GM21423 (cell line): Measurements from ENCODE around the gene NBPF3.
"Not testable (repeated sequence)": the region's sequence is repeated elsewhere in the genome, so short reads cannot be mapped to it uniquely, and the experiment has no call there.

ENCODE experiments used
- ATAC-seq: cut with Tn5 transposase; IDR thresholded peaks from one replicate; pipeline ENCODE4 v1.9.1; 2021; ENCODE audit warnings: mild to moderate bottlenecking, moderate library complexity; ENCODE audit not compliant: unreplicated experiment

Gene NBPF3

DNA sequence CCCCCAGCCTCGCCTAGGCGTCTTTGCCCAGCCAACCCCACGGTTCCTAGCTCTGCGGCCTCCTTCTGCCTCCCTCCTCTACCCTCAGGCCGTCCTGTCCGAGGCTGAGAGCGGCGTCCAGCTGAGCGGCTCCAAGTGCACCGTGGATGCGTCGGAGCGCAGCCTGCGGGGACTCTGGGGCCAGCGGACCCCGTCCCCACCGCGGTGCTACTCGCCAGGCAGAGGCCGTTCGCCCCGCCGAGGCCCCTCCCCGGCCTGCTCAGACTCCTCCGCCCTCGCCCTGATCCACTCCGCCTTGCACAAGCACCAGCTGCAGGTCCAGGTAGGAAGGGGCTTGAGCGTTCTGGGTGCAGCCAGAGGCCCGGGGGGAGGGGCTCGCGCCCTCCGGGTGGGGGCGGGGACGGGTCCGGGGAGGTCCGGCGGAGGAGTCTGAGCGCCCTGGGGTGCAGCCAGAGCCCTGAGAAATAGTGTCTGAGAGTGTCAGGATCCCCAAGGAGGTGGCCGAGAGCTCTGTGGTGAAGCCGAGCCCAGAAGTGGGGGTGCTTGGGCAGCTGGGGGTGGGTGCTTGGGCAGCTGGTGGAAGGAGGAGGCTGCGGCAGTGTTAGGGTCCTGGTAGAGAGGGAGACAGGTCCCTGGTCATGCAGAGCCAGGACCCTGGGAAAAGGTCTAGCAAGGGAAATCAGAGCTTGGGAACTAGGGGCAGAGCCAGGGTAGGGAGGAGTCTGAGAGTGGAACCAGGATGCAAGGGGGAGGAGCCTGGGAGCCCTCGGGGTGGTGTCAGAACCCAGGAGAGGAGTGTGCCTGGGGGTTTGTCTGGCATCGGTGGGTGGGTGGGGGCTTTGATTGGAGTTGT, 3.2 kb upstream of the NBPF3 start:
- no peak for ATAC-seq

DNA sequence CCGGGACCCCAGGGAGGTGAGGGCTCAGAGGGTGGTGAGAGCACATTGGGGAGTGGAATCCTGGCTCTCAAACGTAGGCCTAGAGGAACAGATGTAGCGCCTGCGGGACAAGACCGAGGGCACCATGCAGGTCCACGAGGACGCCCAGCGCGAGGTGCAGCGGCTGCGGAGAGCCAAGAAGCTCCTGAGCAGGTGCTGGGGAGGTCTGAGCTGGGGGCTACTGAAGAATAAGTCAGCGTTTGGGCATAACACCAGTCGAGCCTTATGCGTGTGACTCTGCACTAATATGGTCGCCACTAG, 2.6 kb upstream of the NBPF3 start:
- no peak for ATAC-seq

DNA sequence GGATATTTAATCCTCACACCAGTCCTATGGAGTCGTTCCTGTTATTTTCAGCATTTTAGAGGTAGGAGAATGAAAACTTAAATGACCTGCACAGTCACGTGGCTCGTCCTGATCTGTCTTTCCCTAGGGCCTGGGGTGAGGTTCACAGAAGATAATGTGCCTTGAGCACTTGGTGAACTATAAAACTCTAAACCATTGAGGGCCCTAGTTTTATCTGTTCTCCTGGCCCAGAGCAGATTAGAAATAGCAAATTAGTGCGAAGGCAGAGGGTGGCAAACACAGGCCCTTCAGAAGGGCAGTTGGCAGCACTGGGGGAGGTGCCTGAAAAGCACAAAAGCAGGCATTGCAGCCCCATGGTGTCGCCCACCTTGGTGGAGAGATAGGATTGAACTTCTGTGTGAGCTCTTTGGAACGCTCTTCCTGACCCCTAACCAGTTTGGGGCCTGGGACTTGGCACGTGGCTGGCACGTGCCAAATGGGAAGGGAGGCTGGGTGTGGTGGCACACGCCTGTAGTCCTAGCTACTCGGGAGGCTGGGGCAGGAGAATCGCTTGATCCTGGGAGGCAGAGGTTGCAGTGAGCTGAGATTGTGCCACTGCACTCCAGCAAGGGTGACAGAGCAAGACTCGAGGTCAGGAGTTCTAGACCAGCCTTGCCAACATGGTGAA, 1.2 kb upstream of the NBPF3 start:
- not testable (repeated sequence) for ATAC-seq

DNA sequence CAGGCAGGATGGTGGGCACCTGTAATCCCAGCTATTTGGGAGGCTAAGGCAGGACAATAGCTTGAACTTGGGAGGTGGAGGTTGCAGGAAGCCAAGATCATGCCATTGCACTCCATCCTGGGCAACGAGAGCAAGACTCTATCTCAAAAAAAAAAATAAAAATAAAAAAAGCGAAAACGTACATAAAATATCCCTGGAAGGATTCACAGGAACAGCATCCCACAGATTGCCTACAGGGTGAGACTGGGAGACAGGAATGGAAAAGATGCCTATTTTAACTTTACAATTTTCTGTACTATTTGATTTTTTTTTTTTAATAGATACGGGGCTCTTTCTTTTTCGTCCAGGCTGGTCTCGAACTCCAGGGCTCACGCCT, 604 bp upstream of the NBPF3 start:
- no peak for ATAC-seq

DNA sequence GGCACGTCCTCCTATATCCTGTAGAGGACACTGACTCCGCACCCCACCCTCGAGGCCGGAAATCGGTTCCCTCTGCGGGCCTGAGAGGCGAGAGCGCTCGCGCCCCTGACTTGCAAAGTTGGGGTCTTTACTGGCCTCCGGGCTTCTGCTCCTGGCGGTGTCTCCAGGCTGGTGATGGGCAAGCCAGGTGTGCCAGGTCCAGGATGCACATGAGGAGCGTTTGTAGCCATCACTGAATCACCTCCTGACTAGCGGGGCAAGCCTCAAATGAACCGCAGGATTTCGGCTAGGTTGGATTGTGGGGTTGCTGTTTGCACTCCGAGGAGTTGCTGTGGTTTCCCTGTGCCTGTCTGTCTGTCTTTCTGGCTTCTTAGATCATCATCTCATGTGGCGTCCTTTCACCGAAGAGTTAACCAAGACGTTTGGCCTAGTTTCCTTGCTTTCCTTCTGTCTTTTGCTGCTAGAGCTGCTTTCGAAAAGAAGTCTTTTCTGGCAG, 741 bp downstream of the NBPF3 start:
- ATAC-seq, result not testable (repeated sequence)

DNA sequence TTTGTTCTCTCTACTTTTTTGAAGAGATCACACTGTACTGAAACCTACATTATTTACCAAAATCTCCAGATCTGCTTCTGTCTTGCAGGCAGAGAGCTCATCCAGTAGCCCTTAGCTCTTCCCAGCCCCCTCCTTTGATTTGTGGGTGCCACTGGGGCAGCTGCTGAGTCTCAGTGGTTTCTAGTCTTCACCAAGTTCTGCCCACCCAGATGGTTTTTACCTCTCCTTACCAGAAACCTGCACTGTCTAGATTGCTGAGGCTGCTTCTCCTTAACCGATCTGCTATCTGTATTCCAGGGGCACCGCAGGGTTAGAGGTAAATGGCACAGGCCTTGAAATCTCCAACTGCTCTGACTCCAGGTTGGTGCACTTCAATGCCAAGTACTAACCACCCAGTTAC, 6.7 kb downstream of the NBPF3 start:
- ATAC-seq, result not testable (repeated sequence)

DNA sequence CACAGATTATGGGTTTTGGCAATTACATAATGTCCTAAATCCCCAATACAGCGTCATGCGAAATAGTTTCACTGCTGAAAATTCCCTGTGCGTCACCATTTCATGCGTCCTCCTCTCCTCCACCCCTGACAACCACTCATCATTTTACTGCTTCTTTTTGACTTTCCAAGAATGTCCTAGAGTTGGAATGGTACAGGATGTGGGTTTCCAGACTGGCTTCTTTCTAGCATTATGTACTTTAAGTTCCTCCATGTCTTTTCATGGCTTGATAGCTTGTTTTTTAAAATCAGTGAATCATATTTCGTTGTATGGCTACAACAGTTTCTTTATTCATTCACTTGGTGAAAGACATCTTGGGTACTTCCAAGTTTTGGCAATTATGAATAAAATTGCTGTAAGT, 7.4 kb downstream of the NBPF3 start:
- no peak for ATAC-seq

DNA sequence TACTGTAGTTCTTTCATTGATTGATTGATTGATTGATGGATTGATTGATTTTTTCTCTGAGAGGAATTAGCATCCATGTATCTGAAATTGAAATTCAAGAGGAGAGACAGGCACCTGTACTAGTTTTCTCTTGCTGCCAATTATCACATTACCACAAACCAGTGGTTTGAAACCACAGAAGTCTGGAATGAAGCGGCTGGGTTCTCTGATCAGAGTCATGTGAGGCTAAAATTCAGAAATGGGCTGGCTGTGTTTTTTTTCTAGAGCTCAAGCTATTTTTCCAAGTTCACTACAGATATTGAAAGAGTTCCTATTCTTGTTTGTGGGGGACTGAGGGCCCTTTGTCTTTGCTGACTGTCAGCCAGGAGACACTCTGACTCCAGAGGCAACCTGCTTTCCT, 10.0 kb downstream of the NBPF3 start:
- no peak for ATAC-seq

DNA sequence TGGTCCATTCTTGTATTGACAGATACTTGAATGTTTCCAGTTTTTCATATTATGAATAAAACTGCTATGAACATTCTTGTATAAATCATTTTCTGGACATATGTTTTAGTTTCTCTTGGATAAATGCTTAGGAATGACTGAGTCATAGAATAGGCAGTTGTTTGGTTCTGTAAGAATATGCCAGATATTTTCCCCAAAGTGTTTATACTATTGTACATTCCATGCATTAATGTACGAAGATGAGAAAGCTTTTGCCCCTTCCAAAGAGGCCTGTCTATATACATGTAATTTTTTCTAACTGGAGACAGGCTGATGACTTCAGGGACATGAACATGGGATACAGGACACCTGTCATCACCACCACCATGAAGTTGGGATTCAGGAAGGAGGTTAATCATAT, 11.3 kb downstream of the NBPF3 start:
- no peak for ATAC-seq

DNA sequence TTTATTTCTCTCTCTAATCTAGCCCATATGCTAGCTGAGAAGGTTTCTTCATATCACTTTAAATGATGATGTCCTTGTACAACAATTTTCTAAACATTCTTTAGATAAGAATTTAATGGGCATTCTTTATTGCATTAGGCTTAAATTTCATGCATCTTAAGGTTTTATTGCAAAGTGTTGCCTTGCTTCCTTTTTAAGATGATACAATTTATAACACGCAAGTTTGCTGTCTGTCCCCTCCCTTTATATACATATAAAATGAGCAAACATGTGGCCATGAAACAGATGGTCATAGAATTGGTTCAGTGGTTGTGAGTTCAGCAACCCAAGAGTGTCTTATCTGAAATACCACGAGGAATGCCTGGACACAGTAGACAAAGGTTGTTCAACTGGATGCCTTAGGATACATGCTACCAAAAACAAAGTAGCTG, 12.1 kb downstream of the NBPF3 start:
- no peak for ATAC-seq

DNA sequence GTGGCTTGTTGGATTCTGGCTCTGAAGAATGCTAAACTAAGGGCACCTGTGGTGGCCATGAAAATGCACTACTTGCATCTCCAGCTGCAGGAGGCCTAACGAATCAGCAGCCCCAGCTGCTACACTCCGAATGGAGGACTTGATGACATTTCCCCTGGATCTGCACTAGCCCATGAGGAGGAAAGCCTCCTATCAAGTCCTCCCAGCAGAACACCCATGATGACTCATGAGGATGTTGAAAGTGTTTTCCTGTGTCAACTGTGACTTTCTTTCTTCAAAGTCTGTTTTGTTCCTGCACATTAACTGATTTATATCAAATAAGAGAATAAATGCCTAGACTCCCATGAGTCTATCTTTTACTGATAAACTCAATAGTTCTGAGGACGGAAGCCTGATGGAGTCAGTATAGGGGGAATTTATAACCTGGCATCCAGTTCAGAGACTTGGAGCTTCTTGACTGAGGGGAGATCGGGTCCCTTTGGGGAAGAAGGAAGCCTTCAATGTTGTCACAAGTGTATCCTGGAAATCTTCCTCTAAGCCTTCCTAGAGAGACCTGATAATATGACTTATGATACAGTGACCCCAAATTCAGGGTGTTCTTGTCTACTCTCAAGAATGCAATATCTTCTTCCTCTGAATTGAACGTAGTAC, 14.2 kb downstream of the NBPF3 start:
- not testable (repeated sequence) for ATAC-seq

DNA sequence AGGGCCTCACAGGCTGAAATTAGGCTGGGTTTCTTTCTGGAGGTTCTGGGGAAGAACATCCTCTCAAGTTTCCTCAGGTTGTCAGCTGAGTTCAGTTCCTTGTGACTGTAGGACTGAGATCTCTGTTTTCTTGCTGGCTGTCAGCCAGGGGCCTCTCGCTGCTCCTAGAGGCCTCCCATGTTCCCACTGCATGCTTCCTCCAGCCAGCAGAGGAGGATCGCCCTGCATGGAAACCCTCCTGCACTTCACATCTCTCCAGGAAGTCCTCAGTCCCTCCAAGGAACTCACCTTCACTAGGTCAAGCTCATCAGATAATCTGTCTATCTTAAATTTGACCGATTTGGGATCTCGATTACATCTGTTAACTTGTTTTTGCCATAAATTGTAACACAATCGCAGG, 15.0 kb downstream of the NBPF3 start:
- not testable (repeated sequence) for ATAC-seq

DNA sequence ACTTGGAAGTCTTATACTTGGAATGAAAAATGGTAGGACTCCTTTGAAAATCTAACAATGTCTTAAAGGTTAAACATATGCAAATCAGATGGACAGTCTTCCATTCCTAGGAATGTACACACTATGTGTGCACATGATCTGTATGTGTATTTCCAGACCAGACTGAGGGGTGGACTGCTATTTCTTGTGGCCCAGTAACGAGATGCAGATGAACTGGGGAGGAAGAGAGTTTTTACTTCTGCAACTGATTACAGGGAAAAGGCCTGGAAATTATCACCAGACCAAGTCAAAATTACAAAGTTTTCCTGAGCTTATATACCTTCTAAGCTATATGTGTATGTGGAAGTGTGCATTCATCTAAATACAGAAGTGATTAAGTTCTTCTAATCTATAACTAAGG, 17.7 kb downstream of the NBPF3 start:
- no peak for ATAC-seq

DNA sequence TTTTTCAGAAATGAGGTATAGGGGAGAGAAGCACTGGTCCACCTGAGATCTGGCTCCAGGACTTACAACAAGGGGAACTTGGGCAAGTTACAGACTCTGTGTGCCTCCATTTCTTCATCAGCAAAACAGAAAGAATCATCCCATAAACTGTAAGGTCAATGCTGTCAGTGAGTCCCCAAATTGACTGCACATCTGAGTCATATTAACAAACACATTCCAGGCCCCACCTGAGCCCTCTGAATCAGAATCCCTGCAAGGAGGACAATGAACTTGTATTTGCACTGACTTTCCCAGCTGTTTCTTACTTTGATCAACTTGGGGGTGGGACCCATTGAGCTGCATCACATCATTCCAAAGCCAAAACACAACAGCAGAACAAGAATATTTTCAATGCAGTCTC, 25.2 kb downstream of the NBPF3 start:
- not testable (repeated sequence) for ATAC-seq

DNA sequence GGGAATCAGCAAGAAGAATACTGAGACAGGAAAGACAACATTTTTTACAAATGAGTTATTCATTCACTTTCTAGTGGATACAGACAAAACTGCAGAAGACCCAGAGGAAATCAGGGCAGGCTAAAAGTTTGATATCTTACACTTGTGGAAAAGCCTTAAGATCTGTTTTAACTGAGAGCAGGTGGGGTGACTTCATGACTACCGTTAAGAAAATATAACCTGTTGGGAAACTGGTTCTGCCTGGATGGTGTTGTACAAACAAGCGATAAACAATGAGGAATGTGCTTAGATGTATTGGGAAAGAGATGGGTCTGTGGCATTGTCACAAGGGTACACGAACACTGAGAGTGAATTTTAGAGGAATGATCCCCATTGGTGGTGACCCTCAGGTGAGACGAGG, 28.0 kb downstream of the NBPF3 start:
- ATAC-seq, result not testable (repeated sequence)

DNA sequence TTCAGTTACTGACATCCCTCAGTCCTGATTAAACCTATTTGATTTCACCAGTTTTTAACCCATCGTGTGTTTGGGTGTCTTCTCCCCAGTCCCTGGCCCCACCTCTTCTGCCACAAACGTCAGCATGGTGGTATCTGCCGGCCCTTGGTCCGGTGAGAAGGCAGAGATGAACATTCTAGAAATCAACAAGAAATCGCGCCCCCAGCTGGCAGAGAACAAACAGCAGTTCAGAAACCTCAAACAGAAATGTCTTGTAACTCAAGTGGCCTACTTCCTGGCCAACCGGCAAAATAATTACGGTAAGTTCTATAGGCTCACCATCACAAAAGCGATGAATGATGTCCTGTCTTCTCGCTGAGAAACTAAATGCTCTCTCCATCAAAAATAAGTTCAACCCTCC, 28.7 kb downstream of the NBPF3 start:
- no peak for ATAC-seq

DNA sequence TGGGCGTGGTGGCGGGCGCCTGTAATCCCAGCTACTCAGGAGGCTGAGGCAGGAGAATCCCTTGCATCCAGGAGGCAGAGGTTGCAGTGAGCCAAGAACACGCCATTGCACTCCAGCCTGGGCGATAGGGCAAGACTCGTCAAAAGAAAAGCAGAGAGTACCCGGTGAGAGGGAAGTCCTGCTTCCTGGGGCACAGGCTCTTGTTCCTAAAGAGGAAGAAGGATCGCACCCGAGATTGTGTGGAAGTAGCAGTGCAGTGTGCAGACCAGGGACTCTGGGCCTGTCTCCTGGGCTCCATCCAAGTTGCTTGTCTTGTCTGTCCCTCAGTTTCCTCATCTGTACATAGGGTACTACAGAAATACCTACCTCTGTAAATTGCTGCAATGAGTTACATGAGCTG, 29.6 kb downstream of the NBPF3 start:
- ATAC-seq, result no peak

DNA sequence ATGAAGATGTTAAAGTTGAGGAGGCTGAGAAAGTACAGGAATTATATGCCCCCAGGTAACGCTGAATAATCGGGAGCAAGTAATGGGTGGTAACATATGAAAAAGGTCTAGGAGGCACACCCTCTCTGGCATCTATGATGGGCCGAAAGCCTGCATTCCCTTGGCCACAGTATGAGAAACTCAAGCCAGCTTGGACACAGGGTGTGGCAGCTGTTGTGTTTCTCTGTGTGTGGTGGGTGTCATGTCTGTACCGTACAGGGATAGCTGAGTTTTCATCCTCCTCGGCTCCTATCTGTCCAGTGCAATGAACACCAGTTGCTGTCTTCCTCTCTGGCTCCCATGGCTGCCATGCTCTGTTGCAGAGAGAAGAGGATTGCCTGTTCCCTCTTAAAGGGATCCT, 32.9 kb downstream of the NBPF3 start:
- no peak for ATAC-seq

DNA sequence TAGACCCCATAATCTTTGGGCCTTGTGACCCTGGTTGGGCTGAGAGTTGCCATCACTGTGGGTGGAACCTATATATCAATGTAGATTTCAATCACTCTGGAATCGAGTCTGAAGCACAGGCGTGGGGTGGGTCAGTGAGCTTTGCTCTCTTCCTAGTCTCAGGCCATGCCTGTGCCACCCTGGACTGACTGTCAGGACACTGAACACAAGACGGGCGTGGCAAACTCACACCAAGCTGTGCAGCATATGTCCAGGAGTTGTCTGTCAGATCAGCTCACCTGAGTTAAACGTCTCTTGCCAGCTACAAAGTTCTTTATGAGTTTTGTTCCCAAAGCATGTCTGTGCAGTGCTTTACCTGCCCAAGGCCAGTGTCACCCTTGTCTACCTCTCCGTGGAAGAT, 38.4 kb downstream of the NBPF3 start:
- ATAC-seq, result no peak

DNA sequence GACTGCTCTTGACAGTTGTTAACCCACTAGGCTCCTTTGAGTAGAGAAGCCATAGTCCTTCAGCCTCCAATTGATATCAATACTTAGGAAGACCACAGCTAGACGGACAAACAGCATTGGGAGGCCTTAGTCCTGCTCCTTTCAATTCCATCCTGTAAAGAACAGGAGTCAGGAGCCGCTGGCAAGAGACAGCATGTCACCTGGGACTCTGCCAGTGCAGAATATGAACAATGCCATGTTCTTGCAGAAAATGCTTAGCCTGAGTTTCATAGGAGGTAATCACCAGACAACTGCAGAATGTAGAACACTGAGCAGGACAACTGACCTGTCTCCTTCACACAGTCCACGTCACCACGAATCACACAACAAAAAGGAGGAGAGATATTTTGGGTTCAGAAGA, 43.9 kb downstream of the NBPF3 start:
- ATAC-seq, result not testable (repeated sequence)

DNA sequence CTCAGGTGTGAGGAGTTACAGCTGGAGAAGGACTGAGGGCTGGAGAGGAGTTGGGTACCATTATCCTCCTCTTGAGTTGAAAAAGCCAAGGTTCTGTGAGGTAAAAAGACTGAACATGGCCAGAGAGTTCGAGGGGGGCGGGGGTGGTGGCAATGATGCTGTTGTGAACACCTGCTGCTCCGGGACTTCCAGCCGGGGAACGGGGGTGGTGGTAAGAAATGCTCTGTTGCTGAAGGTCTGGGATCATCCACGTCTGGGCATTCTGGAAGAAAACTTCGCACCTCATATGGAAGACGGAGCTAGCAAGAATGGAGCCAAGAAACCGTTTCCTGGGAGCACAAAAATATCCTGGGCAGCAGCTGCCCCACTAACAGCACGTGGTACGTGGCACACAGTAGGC, 49.2 kb downstream of the NBPF3 start:
- no peak for ATAC-seq
